GM08714 (cell line): ENCODE data around the gene ALDH8A1.

Source experiments
- H3K4me3 ChIP-seq: fragments of 200-500 bp; sonication (Bioruptor generic); 2 replicates; pipeline ENCODE4 v1.5.1; 2014; ENCODE audit warnings: mild to moderate bottlenecking, low read length, inconsistent platforms
- ZNF274 ChIP-seq: IDR thresholded peaks from 2 replicates; pipeline ENCODE4 v1.6.1; 2012; ENCODE audit warnings: mild to moderate bottlenecking, low read depth, low read length

ALDH8A1 gene, protein sequence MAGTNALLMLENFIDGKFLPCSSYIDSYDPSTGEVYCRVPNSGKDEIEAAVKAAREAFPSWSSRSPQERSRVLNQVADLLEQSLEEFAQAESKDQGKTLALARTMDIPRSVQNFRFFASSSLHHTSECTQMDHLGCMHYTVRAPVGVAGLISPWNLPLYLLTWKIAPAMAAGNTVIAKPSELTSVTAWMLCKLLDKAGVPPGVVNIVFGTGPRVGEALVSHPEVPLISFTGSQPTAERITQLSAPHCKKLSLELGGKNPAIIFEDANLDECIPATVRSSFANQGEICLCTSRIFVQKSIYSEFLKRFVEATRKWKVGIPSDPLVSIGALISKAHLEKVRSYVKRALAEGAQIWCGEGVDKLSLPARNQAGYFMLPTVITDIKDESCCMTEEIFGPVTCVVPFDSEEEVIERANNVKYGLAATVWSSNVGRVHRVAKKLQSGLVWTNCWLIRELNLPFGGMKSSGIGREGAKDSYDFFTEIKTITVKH

DNA sequence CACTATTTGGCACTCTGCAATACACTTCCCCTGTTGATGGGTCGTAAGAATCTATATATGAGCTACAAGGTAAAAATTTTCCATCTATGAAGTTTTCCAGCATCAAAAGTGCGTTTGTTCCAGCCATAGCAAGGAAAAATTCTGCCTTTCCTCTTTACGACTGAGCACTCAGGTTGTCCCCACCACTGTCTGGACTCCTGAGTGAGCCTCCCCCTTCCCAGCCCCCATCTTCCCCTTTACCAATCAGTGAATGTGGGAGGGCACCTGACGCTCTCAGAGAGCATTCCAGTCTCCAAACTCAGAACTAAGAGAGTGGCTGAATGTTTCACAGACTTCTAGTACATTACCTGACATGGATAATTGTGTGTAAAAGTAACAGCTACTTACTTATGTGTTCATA is at the start of gene ALDH8A1:
Gene ALDH8A1 (minus strand): TSS at position 175 of the 400 bp plus-strand sequence. CDS start 48 bp downstream, at position 127.
- H3K4me3 ChIP-seq: no peak within 1 kb of the TSS
- TF ChIP-seq ZNF274: no peak

DNA sequence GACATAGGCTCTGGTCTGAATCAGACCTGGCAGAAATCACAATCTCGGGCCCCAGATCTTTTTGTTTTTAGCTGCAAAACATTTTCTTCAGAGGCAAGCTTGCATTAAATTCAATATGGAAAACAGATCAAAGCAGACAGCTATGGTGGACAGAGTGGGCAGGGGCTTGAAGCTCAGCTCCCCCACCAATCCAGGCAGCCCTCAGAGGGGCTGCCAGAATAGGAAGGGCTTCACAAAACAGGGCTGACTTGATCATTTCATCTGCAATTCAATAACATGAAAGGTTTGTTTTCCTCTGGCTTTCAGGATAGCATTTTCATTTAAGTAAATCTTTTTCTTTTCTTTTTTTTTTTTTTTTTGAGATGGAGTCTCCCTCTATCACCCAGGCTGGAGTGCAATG is 49.2 kb upstream of the ALDH8A1 start:
- H3K4me3 ChIP-seq: no peak overlapping the region
- TF ChIP-seq ZNF274: no peak

DNA sequence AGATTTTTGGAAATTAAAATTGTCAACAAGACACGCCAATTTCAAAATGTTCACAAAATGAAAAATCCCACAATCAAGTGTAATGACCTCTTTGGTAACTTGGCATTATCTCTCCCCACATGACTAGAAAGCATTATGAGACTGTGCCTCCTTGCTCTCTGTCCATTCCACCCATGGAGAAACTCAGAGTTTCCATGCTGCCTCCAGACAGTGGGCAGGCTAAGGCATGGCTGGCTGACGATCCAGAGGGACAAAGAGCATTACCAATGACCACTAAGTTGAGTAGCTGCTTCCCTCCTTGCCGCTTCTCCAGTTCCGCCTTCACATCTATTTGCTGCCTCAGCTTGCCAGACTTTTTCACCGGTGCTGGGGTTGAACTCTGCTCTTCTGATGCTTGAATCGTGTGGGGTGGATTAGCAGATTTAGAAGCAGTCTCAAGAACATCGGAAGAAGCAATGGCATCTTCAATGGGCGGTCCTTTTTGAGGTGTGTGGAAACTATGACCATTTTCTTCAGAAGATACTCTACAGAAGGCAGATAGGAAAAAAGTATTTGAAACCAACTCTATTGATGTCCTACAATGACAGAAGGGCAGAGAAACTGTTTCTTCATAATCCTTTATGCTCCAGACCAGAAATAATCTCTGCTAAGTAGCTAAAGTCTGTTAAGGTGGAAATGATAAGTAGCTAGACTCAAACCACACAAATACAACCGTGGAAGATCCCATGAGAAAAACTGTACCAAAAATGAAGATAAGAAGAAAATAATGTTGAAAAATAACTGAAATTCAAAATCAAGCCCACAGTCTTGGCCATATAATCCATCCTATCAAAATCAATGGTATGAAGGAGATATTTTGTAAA is 47.5 kb upstream of the ALDH8A1 start:
- TF ChIP-seq ZNF274: no peak
- H3K4me3 ChIP-seq: no peak overlapping the region

DNA sequence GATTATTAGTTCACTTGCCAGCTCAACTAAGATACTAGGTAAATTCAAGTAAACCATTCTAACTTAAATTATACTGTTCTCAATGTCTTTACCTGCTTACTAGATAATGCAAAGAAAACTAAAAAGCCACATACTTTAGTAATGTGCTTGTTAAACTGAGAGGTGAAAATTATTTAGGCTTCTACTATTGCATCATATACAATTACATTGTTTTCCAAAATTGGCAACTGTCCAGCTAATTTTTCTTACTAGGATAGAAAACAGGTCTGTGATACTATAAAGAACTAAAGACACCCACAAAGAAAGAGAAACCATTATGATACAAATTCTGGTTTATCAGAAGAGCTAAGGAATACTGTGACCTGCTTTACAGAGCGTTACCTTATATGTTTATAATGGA is 45.6 kb upstream of the ALDH8A1 start:
- TF ChIP-seq ZNF274: no peak
- no peak overlapping the region for H3K4me3 ChIP-seq

DNA sequence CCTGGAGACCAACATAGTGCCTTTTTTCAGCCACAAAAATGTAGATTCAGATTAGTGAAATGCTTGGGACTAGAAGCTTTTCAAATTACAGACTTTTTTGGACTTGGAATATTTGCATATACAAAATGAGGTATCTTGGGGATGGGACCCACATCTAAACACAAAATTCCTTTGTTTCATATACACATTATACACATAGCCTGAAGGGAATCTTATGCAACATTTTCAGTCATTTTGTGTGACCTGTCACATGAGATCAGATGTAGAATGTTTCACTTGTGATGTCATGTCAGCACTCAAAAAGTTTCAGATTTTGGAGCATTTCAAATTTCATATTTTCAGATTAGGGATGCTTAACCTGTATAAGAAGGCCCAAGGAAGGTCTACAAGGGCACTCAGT is 44.5 kb upstream of the ALDH8A1 start:
- no peak for TF ChIP-seq ZNF274
- no peak overlapping the region for H3K4me3 ChIP-seq

DNA sequence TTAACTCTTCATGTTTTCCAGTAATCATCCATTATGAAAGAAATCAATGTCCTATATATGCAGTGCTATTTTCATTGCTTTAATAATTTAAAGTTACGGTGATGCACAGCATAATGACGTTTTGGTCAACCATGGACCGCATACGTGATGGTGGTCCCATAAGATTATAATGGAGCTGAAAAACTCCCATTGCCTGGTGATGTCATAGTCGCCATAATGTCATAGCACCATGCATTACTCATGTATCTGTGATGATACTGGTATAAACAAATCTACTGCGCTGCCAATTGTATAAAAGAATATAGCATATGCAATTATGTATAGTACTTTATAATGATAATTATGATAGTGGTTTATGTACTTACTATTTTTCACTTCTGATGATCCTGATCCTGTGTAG is 42.3 kb upstream of the ALDH8A1 start:
- no peak overlapping the region for H3K4me3 ChIP-seq
- TF ChIP-seq ZNF274: no peak

DNA sequence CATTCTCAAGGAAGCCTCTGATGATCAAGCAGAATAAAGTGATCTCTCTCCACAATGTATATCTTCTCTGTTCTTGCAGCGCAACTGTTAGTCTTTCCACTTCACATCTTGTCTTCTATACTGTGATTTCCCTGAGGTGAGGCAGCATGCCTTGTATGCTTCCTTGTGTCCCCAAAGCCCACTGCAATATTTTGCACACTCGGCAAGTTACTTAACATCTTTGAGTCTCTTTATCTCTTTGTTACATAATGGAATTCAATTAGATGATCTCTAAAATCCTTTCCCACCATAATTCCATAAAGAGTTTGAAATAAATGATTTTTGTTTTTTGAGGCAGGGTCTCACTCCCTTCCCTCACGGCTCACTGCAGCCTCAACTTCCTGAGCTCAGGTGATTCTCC is 40.4 kb upstream of the ALDH8A1 start:
- no peak overlapping the region for H3K4me3 ChIP-seq
- no peak for TF ChIP-seq ZNF274

DNA sequence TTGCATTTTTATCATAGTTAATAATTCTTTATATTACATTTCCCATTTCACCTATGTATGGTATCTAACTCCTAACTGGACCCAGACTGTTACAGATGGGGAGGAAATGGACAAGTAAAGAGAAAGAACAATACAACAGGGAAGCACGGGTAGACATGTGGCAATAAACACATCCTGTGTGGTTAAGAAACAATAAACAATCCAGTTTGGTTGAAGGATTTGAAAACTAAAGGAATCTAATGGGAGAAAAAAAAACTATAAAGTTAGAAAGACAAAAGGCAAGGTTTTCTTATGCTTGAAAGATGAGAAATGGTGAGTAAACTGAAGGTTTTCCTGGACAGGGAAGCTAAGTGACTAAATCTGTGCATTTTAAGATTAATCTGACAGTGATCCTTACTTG is 34.9 kb upstream of the ALDH8A1 start:
- TF ChIP-seq ZNF274: no peak
- H3K4me3 ChIP-seq: no peak overlapping the region

DNA sequence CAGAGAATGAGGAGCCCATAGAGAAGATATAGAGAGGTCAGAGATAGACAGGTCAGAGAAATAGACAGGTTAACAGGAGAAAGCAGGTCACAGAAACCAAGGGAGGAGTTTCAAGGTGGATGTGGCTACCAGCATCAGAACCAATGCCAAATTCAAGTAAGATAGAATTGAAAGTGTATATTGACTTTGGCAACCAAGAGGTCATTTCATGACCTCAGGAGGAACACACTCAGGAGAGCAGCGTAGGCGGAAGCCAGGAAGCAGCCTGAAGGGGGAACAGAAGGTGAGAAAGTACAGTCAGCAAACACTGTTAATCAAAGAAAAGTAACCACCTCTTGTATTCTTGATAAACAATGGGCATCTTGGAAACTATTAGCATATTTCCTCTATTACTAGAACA is 33.9 kb upstream of the ALDH8A1 start:
- no peak for TF ChIP-seq ZNF274
- no peak overlapping the region for H3K4me3 ChIP-seq

DNA sequence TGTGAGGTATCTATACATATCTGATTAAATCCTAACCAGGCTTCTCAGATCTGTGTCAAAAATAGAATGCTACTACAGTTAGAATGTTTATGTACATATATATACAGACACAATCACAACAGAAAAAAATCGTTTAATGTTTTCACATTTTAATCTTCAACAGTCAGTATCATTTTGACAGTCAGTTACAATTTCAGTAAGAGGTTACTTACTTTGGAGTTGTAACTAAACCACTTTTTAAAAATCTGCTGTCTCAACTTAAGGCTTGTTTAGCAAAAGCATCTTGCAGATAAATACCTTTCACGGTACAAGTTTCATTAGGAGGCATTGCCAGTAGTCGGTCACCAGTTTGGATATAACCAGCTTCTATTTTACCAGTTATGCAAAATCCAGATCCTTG is 32.3 kb upstream of the ALDH8A1 start:
- H3K4me3 ChIP-seq: no peak overlapping the region
- TF ChIP-seq ZNF274: no peak

DNA sequence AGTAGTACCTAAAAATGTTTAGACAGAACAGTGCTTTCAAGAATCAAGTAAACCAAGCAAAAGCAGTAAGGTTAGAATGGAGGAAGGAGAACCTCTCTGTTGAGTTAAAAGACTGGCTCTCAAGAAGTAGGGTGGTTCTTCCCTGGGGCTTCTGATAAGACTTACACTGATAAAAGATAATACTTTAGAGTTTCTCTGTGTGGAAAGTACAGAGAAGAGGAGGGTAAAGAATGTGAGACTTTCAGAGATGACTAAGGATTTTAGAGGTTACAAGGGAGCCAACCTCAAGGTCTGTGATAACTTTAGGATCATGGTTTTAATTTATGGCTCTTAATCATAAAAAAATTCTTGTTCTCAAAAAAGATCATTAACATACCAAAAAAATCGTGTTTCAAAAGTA is 30.9 kb upstream of the ALDH8A1 start:
- TF ChIP-seq ZNF274: no peak
- no peak overlapping the region for H3K4me3 ChIP-seq

DNA sequence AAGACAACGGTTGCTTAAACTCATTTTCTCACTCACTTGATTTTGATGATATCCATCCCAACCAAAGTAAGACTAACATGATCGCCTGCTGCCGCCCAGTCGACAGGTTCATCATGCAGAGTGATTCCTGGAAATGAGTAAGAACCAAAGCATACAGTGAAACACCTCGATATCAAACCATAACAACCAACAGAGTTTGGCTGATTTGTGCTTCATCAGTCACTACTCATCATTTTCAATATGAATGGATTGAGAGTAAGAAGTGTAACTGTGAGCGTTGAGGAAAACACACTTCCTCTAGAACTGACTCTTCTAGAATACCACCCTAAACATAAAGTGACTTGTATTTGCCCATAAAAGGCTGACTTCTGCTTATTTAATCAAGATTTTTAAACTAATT is 29.2 kb upstream of the ALDH8A1 start:
- no peak for TF ChIP-seq ZNF274
- H3K4me3 ChIP-seq: no peak overlapping the region

DNA sequence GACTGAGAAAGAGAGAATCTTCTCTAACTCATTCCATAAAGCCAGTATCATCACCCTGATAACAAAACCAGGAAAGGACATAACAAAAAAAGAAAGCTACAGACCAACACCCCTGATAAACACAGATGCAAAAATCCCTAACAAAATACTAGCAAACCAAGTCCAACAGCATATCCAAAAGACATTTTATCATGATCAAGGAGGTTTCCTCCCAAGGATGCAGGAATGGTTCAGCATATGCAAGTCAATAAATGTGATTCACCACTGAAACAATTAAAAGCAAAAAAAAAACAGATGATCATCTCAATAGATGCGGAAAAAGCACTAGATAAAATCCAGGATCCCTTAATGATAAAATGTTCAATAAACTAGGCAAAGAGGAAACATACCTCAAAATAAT is 24.5 kb upstream of the ALDH8A1 start:
- no peak for TF ChIP-seq ZNF274

DNA sequence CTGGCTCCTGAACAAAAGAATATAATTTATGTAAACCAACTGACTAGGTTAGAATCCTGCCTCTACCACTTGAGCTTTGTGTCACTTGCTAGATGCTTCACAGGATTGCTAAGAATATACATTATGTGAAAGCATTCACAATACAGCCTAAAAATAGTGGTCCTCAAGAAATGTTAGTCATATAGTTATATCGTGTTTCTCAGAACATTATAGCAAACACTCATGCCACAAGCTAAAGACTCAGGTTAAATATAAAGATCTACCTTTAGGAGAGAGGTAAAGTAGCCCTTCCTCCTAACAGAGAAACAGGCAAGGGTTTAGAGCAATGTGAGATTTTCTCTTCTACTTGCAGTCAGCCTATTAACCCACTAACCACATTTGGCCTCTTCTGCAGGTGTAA is 17.8 kb upstream of the ALDH8A1 start:
- no peak overlapping the region for H3K4me3 ChIP-seq

More for the DNA sequence above, 24.5 kb upstream of the ALDH8A1 start:
- no peak overlapping the region for H3K4me3 ChIP-seq

More for the DNA sequence above, 17.8 kb upstream of the ALDH8A1 start:
- no peak for TF ChIP-seq ZNF274
